ENCODE measurements around the gene WDR47. TPM values are rescaled to one million over a fixed set of nuclear protein-coding genes. Genes with fewer than 3 reads are reported as not detected.

Gene WDR47
- total and polyA plus RNA-seq, 2 of the 8 experiments (the other 6 are each of a cell fraction or from before 2014, with no cell fraction given), result 1.9 to 6.7 TPM

DNA sequence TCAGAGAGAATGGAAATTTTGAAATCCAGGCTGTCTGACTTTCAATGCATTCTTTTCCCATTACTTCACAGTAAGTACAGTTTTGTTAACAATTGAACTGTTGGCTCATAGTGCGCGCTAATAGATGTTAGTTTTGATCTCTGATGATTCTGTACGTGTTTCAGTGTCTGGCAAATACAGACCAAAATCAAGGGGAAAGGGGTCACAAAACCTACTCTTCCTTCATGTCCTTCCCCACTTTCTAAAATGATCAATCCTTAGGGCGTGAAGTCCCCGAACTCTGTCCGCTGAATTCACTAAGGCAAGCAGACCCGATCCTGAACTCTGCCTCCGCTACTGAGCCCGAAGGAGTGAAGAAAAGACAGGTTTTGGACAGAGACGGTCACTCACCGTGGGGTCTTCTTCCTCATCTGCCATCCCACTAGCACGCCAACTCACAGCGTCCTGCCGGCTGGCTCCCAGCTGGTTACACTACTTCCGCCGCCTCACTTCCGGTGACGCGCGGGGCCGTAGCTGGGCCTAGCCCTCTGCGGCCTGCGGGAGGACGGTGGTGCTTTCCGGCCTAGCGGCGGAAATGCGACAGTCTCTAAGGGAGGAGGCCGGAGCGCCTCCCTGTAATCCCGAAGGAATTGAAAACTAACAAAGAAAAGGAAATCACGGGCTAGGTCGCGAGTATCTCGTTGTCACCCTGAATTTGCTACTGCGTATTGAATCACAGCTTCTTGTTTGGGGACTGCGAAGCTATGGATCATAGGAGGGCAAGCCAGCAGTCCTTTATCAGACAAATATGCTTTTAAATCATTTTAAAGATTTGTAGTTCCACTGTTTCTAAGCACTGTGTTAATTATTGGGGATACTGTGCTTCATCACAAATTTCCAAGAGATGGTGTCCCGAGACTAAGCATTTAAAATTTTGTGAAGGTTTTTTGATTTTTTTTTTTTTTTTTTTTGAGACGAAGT, 33.9 kb upstream of the WDR47 start, which contains the start of gene TAF13 (continued):
- TF ChIP-seq BCL11A (IDR thresholded peaks at IDR 0.05; ENCODE audit: low read depth in 2 of 2, low read length in 2 of 2) (no peak), SIN3A (conservative IDR thresholded peaks at IDR 0.05 in 1 of 2, IDR thresholded peaks at IDR 0.05 in 1 of 2; ENCODE audit: low read depth in 1 of 2, low read length in 2 of 2) (peak; percentile 89 to 97; a peak in 2 of 4 replicates), SP2 (IDR thresholded peaks at IDR 0.05; ENCODE audit: low read length) (no peak)
- TF ChIP-seq, protein P1, sequence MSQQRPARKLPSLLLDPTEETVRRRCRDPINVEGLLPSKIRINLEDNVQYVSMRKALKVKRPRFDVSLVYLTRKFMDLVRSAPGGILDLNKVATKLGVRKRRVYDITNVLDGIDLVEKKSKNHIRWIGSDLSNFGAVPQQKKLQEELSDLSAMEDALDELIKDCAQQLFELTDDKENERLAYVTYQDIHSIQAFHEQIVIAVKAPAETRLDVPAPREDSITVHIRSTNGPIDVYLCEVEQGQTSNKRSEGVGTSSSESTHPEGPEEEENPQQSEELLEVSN (IDR thresholded peaks at IDR 0.05), result no peak; the same call in 1 of the 2 replicates
